Sigmoid colon (tissue), 7 donors: ENCODE results near the gene SUPT6H. TPM values are rescaled to one million over a fixed set of nuclear protein-coding genes. Genes with fewer than 3 reads are reported as not detected.

Experiments
- DNase-seq: peaks from one replicate; pipeline ENCODE4 v3.0.0-alpha.2; 2019
- H3K27ac ChIP-seq, 4 donors: fragments of 200-600 bp; sonication (generic); one replicate each; pipeline ENCODE4 v1.5.1; 2016 to 2019; ENCODE audit warnings: mild to moderate bottlenecking in 1 of 4
- H3K27me3 ChIP-seq, 3 donors: fragments of 200-600 bp; sonication (generic); one replicate each; pipeline ENCODE4 v1.5.1; 2019; ENCODE audit warnings: mild to moderate bottlenecking in 1 of 3
- H3K36me3 ChIP-seq, 4 donors: fragments of 200-600 bp; sonication (generic); one replicate each; pipeline ENCODE4 v1.5.1; 2016 to 2019
- H3K4me1 ChIP-seq, 4 donors: fragments of 200-600 bp; sonication (generic); one replicate each; pipeline ENCODE4 v1.5.1; 2017 to 2019
- H3K4me3 ChIP-seq, 4 donors: fragments of 200-600 bp; sonication (generic); one replicate each; pipeline ENCODE4 v1.5.1; 2017 to 2019; ENCODE audit warnings: mild to moderate bottlenecking in 2 of 4, moderate library complexity in 1 of 4
- H3K9me3 ChIP-seq, 4 donors: fragments of 200-600 bp in 3 of 4; sonication (generic) in 3 of 4; one replicate each; pipeline versions ENCODE4 v1.5.1 to v1.6.1; 2013 to 2019
- CTCF ChIP-seq, 4 experiments: fragments of 450-650 bp in 3 of 4; fragments of 200-600 bp in 1 of 4; IDR thresholded peaks; one replicate each; pipeline ENCODE4 v1.5.1; 2016 to 2019; ENCODE audit warnings: antibody characterized with exemption in 4 of 4, mild to moderate bottlenecking in 3 of 4, moderate library complexity in 2 of 4
- EP300 ChIP-seq, 4 donors: sonication (generic); formaldehyde crosslinking; IDR thresholded peaks; one replicate each; pipeline ENCODE4 v1.6.1; 2017; ENCODE audit warnings: antibody characterized with exemption in 4 of 4
- POLR2A ChIP-seq, 2 donors: fragments of 450-650 bp; IDR thresholded peaks; one replicate each; pipeline ENCODE4 v1.6.1; 2016; ENCODE audit warnings: antibody characterized with exemption in 2 of 2, mild to moderate bottlenecking in 2 of 2, moderate library complexity in 2 of 2
- POLR2AphosphoS5 ChIP-seq, 4 donors: sonication (generic); formaldehyde crosslinking; IDR thresholded peaks; one replicate each; pipeline ENCODE4 v1.6.1; 2017; ENCODE audit warnings: antibody characterized with exemption in 4 of 4
- WGBS, 2 donors: extraction: QIAGEN DNeasy Blood & Tissue Kit; methylation state at CpG; one replicate each; pipeline ENCODE4 v1.1.7; 2013; 5-methylcytosine and 5-hydroxymethylcytosine counted together
- intact Hi-C: fragments of 100-400 bp; cut with DNase I; formaldehyde crosslinking; loops from one replicate; pipeline ENCODE4 v1.15.1; 2023
- polyA plus RNA-seq, 3 donors: library from polyadenylated mRNA; stranded (reverse); fragments of 200-250 nt; gene quantifications; one replicate each; pipeline ENCODE4 v1.2.3, GENCODE V29; 2013
- total RNA-seq, 4 donors: library from RNA; depleted of rRNA; stranded (reverse); fragments of >200 nt; gene quantifications; one replicate each; pipeline ENCODE4 v1.1.0, GENCODE V29; 2016
- donor health status: healthy with polysubstance abuse.
- donor health status: Bipolar disorder and iron deficiency.
- donor health status: healthy.

SUPT6H gene
- 10 to 100 TPM; 49.0 to 75.6 (median 58.9) TPM for total RNA-seq
- polyA plus RNA-seq = 10 to 100 TPM; 12.0 to 39.3 (median 14.1) TPM

DNA sequence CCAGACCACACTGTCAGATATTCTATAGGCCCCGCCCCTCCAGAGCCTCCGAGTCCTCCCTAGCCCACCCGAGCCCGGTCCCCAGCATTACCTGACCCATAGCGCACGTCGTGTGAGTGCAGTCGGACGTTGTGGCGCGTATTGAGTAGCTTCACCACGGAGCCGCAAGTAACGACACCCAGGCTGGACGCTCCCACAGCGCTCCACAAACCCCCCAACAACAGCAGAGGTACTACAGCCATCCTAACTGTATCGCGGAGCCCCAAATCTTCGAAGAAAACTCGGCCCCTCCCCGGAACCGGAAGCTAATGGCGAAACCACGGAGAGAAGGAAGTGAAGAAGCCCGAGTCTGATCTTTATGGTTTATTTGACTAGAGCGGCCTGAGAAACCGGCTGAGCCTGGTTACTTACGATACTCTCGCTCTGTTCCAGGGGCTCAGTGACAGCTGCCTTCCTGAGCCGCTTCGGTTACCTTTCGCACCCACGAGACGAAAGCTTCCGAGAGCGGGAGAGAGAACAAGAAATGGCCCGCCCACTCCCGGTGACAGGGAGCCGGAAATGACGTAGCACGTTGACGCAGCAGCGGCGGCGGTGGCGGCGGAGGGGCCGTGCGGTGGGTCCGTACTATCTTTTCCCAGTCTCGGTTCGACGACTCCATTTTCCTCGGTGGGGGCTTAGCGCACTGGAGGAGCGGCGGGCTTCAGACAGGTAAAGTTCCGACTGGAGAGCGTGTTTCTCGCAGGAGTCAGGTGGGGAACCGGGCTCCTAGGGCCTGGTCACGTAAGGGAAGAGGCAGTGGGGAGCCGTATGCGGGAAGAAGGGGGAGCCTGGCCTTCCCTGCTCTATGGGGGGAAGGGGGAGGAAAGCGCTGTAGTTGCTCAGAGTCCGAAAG, at the start of gene SUPT6H, which contains the start of gene SDF2:
Gene SUPT6H (plus strand): TSS at position 571 of the 892 bp plus-strand sequence. CDS start 11,197 bp downstream, outside the sequence.
Gene SDF2 (minus strand): TSS at position 272 of the 892 bp plus-strand sequence. CDS start 30 bp downstream, at position 242.
- peak within 1 kb of the TSS; percentile 93 to 96 (median 94) for H3K27ac ChIP-seq
- peak; percentile 95 for DNase-seq
- intact Hi-C loops = loop anchor here (2.0 to 5.0 kb wide), 2 partner anchors 17 to 50 kb away; partner anchors contain the start of genes BLTP2 and PROCA1
- H3K27me3 ChIP-seq = no peaks in the 10 kb centered on the region
- H3K4me1 ChIP-seq = peaks cover 0 to 39% (median 34%) of the 10 kb centered on the region in 4 donors
- H3K9me3 ChIP-seq = no peaks in the 10 kb centered on the region
- peak within 1 kb of the TSS; percentile 62 to 78 (median 74) for H3K4me3 ChIP-seq
- WGBS, 2 donors = 0% methylated on average over 66 of the region's 66 CpGs
- TF ChIP-seq EP300 (IDR thresholded peaks at IDR 0.05) (no peak), POLR2A (IDR thresholded peaks at IDR 0.05) (peak; percentile 90 to 94), POLR2AphosphoS5 (IDR thresholded peaks at IDR 0.05) (peak; percentile 98 to 99 (median 99))
- peaks cover 0 to 37% (median 13%) of the 10 kb centered on the region in 4 donors for H3K36me3 ChIP-seq

DNA sequence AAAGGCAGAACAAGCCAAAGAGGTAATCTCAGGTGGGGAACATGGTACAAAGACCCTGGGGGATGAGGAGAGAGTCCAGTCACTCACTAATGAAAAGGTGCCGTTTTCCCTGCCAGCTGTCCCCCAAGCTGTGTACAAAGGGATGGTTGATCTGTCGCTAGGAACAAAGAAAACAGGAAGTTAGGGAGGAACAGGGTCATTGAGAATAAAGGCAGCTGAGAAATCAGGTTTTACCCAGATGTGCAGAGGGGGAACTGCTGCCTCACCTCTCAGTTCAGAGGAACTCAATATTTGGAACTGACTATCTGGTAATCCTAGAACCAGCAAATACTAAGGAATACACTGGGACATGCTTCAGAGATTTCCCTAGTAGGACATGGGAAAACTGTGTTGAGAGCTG, 49.5 kb upstream of the SUPT6H start:
- Histone ChIP-seq H3K27ac (no peak overlapping the region), H3K27me3 (no peaks in the 10 kb centered on the region), H3K36me3 (peaks cover 21 to 55% (median 30%) of the 10 kb centered on the region in 4 donors), H3K4me1 (no peaks in the 10 kb centered on the region), H3K9me3 (no peaks in the 10 kb centered on the region), H3K4me3 (no peak overlapping the region)
- DNase-seq = no peak
- WGBS, 2 donors = 30 to 32% methylated on average over 2 of the region's 2 CpGs
- intact Hi-C loops = loop anchor here (5.0 kb wide), 1 partner anchor 60 kb away; the partner anchor contains the start of gene UNC119
- TF ChIP-seq CTCF (IDR thresholded peaks at IDR 0.05) (no peak), POLR2A (IDR thresholded peaks at IDR 0.05) (no peak), POLR2AphosphoS5 (IDR thresholded peaks at IDR 0.05) (no peak), EP300 (IDR thresholded peaks at IDR 0.05) (no peak)

- intact Hi-C loops = loop anchor here (1.0 to 5.0 kb wide), 2 partner anchors 61 to 119 kb away; partner anchors contain the start of gene UNC119
- DNase-seq = no peak
- H3K9me3 ChIP-seq = no peaks in the 10 kb centered on the region
- no peaks in the 10 kb centered on the region for H3K27me3 ChIP-seq
- H3K4me1 ChIP-seq = no peaks in the 10 kb centered on the region
- no peak overlapping the region for H3K4me3 ChIP-seq
- H3K27ac ChIP-seq = no peak overlapping the region
- H3K36me3 ChIP-seq = peaks cover 22 to 61% (median 37%) of the 10 kb centered on the region in 4 donors
- TF ChIP-seq EP300 (IDR thresholded peaks at IDR 0.05) = no peak
- no peak for TF ChIP-seq POLR2A (IDR thresholded peaks at IDR 0.05)
- no peak for TF ChIP-seq POLR2AphosphoS5 (IDR thresholded peaks at IDR 0.05)
- TF ChIP-seq CTCF (IDR thresholded peaks at IDR 0.05) = peak; percentile 21 to 72 (median 48)
- WGBS, 2 donors = 81 to 87% methylated on average over 6 of the region's 6 CpGs
Measured at GRCh38 chr17:28612936-28613872, 48.8 kb upstream of the SUPT6H start.

DNA sequence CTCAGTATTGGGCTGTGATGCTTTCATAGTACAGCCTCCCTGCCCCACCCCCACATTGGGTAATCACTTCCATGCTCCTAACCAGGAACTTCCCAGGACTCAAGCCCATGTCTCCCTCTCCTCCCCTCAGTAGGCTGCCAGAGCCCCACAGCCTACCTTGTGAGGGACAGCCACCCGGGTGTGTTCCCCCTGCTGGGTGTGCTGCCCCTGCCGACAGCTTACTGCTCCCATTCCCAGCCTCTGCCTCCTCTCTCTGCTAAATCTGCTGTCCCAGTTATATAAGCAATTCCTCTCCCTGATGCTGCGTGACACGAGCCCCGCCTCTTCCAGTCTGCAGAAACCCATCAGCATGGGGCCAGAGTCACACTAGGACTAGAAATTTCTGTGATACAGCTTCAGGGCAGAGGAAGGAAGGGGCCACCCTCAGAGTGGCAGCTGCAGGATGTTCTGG, 48.0 kb upstream of the SUPT6H start, which contains the start of gene RSKR:
Gene RSKR (minus strand): TSS at position 255 of the 451 bp plus-strand sequence. CDS start 24 bp downstream, at position 231.
- Histone ChIP-seq H3K4me1 (no peaks in the 10 kb centered on the region), H3K4me3 (no peak within 1 kb of the TSS), H3K36me3 (peaks cover 29 to 69% (median 44%) of the 10 kb centered on the region in 4 donors), H3K9me3 (no peaks in the 10 kb centered on the region), H3K27ac (no peak within 1 kb of the TSS), H3K27me3 (no peaks in the 10 kb centered on the region)
- DNase-seq = no peak
- 68 to 88% methylated on average over 5 of the region's 5 CpGs for WGBS, 2 donors
- intact Hi-C loops = loop anchor here (1.0 to 5.0 kb wide), 2 partner anchors 62 to 120 kb away; partner anchors contain the start of gene UNC119
- TF ChIP-seq EP300 (IDR thresholded peaks at IDR 0.05) (no peak), CTCF (IDR thresholded peaks at IDR 0.05) (no peak), POLR2A (IDR thresholded peaks at IDR 0.05) (no peak), POLR2AphosphoS5 (IDR thresholded peaks at IDR 0.05) (no peak)
